SK-N-SH (cell line): ENCODE measurements around the gene DDX31. TPM values are rescaled to one million over a fixed set of nuclear protein-coding genes. Genes with fewer than 3 reads are reported as not detected.

Source experiments
- CTCF ChIA-PET: fragments of 300-600, 350-600 bp; formaldehyde crosslinking; extraction: SDS; loops from one replicate; lab custom pipeline; 2021; lab: Yijun Ruan, JAX
- POLR2A ChIA-PET: fragments of 350-600 bp; sonication (Branson Sonifier 250); formaldehyde crosslinking; extraction: SDS; loops from one replicate; lab custom pipeline; 2020; ENCODE audit warnings: antibody characterized with exemption, inconsistent platforms; lab: Yijun Ruan, JAX
- DNase-seq: peaks from one replicate; pipeline ENCODE4 v3.0.0; 2012
- H2AFZ ChIP-seq: fragments of 200-600 bp; sonication (generic); 2 replicates; pipeline ENCODE4 v1.8.1; 2016; ENCODE audit warnings: antibody characterized with exemption, mild to moderate bottlenecking, low read depth
- H3F3A ChIP-seq: fragments of 200-600 bp; sonication (generic); replicated peaks from 2 replicates; pipeline ENCODE3; 2016; ENCODE audit warnings: antibody characterized with exemption, mild to moderate bottlenecking; ENCODE audit not compliant: insufficient read depth
- H3K27ac ChIP-seq, 2 experiments: fragments of 200-500 bp in 1 of 2; fragments of 200-600 bp in 1 of 2; sonication (Bioruptor generic) in 1 of 2; sonication (generic), shearing (Covaris generic) in 1 of 2; 2 replicates each; pipeline versions ENCODE4 v1.5.1 to v1.6.1; 2014 to 2016; ENCODE audit warnings: low read depth in 2 of 2, inconsistent platforms in 1 of 2, low read length in 1 of 2, mild to moderate bottlenecking in 1 of 2, mixed read lengths in 1 of 2
- H3K27me3 ChIP-seq: fragments of 200-600 bp; sonication (generic), shearing (Covaris generic); 2 replicates; pipeline ENCODE4 v1.6.1; 2016; ENCODE audit warnings: mixed run types; ENCODE audit not compliant: insufficient read depth
- H3K36me3 ChIP-seq, 2 experiments: fragments of 200-500 bp in 1 of 2; fragments of 200-600 bp in 1 of 2; sonication (Bioruptor generic) in 1 of 2; sonication (generic) in 1 of 2; replicated peaks in 1 of 2; 2 replicates each; pipeline versions ENCODE3 to v1.5.1; 2014 to 2016; ENCODE audit warnings: low read length in 1 of 2, mild to moderate bottlenecking in 1 of 2; ENCODE audit not compliant: insufficient read depth in 2 of 2, control insufficient read depth in 1 of 2
- H3K4me1 ChIP-seq, 2 experiments: fragments of 200-500 bp in 1 of 2; fragments of 200-600 bp in 1 of 2; sonication (Bioruptor generic) in 1 of 2; sonication (generic), shearing (Covaris generic) in 1 of 2; 2 replicates each; pipeline versions ENCODE4 v1.5.1 to v1.6.1; 2014 to 2016; ENCODE audit warnings: low read depth in 1 of 2, low read length in 1 of 2, mixed run types in 1 of 2; ENCODE audit not compliant: insufficient read depth in 2 of 2, control insufficient read depth in 1 of 2
- H3K4me2 ChIP-seq: fragments of 200-600 bp; sonication (generic), shearing (Covaris generic); 2 replicates; pipeline ENCODE4 v1.6.1; 2017; ENCODE audit warnings: mixed run types
- H3K4me3 ChIP-seq, 2 experiments: fragments of 200-500 bp in 1 of 2; fragments of 200-600 bp in 1 of 2; sonication (Bioruptor generic) in 1 of 2; sonication (generic), shearing (Covaris generic) in 1 of 2; 2 replicates each; pipeline versions ENCODE4 v1.5.1 to v1.8.1; 2014 to 2016; ENCODE audit warnings: low read depth in 2 of 2, inconsistent platforms in 1 of 2, low read length in 1 of 2, mild to moderate bottlenecking in 1 of 2, mixed read lengths in 1 of 2, moderate library complexity in 1 of 2
- H3K79me2 ChIP-seq: fragments of 200-600 bp; sonication (generic); 2 replicates; pipeline ENCODE4 v1.8.1; 2017; ENCODE audit warnings: mild to moderate bottlenecking; ENCODE audit not compliant: insufficient read depth
- H3K9ac ChIP-seq: fragments of 200-600 bp; sonication (generic); 2 replicates; pipeline ENCODE4 v1.6.1; 2017; ENCODE audit warnings: mixed run types
- H3K9me2 ChIP-seq: fragments of 200-600 bp; sonication (generic); 2 replicates; pipeline ENCODE4 v1.6.1; 2017; ENCODE audit warnings: mixed run types
- H3K9me3 ChIP-seq: fragments of 200-600 bp; sonication (generic); 2 replicates; pipeline ENCODE4 v1.6.1; 2017; ENCODE audit warnings: mixed run types, mild to moderate bottlenecking, moderate library complexity
- H4K20me1 ChIP-seq: fragments of 200-600 bp; sonication (generic); 2 replicates; pipeline ENCODE4 v1.6.1; 2017; ENCODE audit warnings: mild to moderate bottlenecking, mixed run types; ENCODE audit not compliant: insufficient read depth
- ELF1 ChIP-seq: IDR thresholded peaks from 2 replicates; pipeline ENCODE4 v1.4.0; 2012
- GATA2 ChIP-seq: sonication (generic); formaldehyde crosslinking; IDR thresholded peaks from 2 replicates; pipeline ENCODE4 v1.5.0; 2020; ENCODE audit warnings: mild to moderate bottlenecking, missing genetic modification reagents
- NRF1 ChIP-seq: IDR thresholded peaks from 2 replicates; pipeline ENCODE4 v1.6.1; 2012; ENCODE audit warnings: low read depth, mild to moderate bottlenecking, low read length
- SIN3A ChIP-seq: IDR thresholded peaks from 2 replicates; pipeline ENCODE4 v1.6.1; 2012; ENCODE audit warnings: low read depth, mild to moderate bottlenecking, low read length, moderate library complexity, borderline replicate concordance
- TCF12 ChIP-seq: IDR thresholded peaks from 2 replicates; pipeline ENCODE4 v1.4.0; 2012
- WGBS: methylation state at CpG from one replicate; pipeline ENCODE4 v1.1.6; 2017; ENCODE audit warnings: low lambda C conversion rate; 5-methylcytosine and 5-hydroxymethylcytosine counted together
- polyA plus RNA-seq, 3 experiments: library from polyadenylated mRNA; depleted of rRNA; stranded (reverse); fragments of >200 nt; gene quantifications; 2 replicates each; pipeline ENCODE4 v1.2.3, GENCODE V29; 2012
- TF ChIP-seq, protein P1 (sequence below): IDR thresholded peaks from 2 replicates; pipeline ENCODE4 v1.4.0; 2012; ENCODE audit warnings: low read depth
- TF ChIP-seq, protein P2 (sequence below): IDR thresholded peaks from 2 replicates; pipeline ENCODE4 v1.4.0; 2012; ENCODE audit warnings: low read depth, borderline replicate concordance
- TF ChIP-seq, protein P3 (sequence below): fragments of 150-350 bp; IDR thresholded peaks from 2 replicates; pipeline ENCODE4 v1.6.1; 2016; ENCODE audit warnings: mild to moderate bottlenecking, low read depth, low read length
- TF ChIP-seq, protein P4 (sequence below): IDR thresholded peaks from 2 replicates; pipeline ENCODE4 v1.4.0; 2012; ENCODE audit warnings: low read depth, borderline replicate concordance

DDX31 gene
- polyA plus RNA-seq, 1 of the 3 experiments (the other 2 are of a cell fraction): 13.9 TPM

DNA sequence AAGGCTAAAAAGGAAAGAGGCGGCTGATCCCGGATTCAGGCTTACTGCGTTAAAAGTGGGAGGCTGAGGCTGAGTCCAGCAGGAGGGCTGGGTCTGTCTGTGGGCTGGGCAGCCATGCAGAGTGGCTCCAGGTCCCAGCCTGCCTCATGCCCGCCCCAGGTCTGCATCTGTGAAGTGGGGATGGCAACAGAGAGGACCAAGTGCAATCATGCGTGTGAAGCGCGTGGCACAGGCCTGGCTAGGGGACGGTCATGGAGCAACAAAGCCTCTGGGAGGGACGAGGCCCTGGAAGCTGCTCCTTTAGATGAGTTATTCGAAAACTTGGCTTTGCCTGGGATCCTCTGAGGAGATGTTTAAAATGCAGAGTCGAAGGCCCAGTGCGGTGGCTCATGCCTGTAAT is 117.7 kb downstream of the DDX31 start:
- no peaks in the 10 kb centered on the region for H3K79me2 ChIP-seq
- no peak overlapping the region for H3K4me2 ChIP-seq
- H3K9me3 ChIP-seq: no peaks in the 10 kb centered on the region
- H3F3A ChIP-seq: no peaks in the 10 kb centered on the region
- H3K4me3 ChIP-seq: no peak overlapping the region
- POLR2A ChIA-PET: no interaction called here
- DNase-seq: no peak
- no peaks in the 10 kb centered on the region; the same call in 1 of the 2 replicates for H3K27me3 ChIP-seq
- peaks cover 0 to 18% of the 10 kb centered on the region in 2 experiments; a peak in 1 of 4 replicates for H3K4me1 ChIP-seq
- no peaks in the 10 kb centered on the region for H4K20me1 ChIP-seq
- no peak overlapping the region for H3K9ac ChIP-seq
- no peaks in the 10 kb centered on the region for H3K36me3 ChIP-seq
- no peak for TF ChIP-seq NRF1
- TF ChIP-seq, protein P1, sequence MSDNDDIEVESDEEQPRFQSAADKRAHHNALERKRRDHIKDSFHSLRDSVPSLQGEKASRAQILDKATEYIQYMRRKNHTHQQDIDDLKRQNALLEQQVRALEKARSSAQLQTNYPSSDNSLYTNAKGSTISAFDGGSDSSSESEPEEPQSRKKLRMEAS: no peak
- H2AFZ ChIP-seq: no peak overlapping the region
- CTCF ChIA-PET: interaction anchor here (0.6 to 3.3 kb wide), 4 partner anchors 18 to 634 kb away, joined by 3 to 13 read pairs (median 4); no protein-coding TSS in a partner anchor
- no peaks in the 10 kb centered on the region for H3K9me2 ChIP-seq
- H3K27ac ChIP-seq: no peak overlapping the region; a peak in 1 of 4 replicates
- 76% methylated on average over 12 of the region's 12 CpGs for WGBS

DNA sequence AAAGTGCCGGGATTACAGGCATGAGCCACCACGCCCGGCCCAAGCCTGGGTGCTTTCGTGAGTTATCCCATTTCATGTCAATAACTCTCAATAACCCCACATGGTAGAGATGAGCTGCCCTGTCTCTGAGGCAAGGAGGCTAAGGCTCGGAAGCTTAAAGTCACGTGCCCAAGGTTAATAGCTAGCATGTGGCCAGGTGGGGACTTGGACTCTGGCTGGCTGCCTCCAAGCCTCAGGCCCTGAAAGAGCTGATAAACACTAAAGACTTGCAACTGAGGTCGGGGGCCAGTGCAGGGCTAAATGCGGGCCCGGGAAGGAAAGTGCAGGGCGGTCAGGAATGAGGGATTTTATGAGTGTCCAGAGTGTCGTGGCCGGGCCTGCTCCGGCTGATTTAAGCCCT is 118.2 kb downstream of the DDX31 start:
- Histone ChIP-seq H3K4me2 (no peak overlapping the region), H3K9ac (no peak overlapping the region), H3F3A (no peaks in the 10 kb centered on the region), H4K20me1 (no peaks in the 10 kb centered on the region), H3K27me3 (no peaks in the 10 kb centered on the region; the same call in 1 of the 2 replicates), H3K4me1 (peaks cover 0 to 23% of the 10 kb centered on the region in 2 experiments; a peak in 1 of 4 replicates), H2AFZ (no peak overlapping the region), H3K36me3 (no peaks in the 10 kb centered on the region), H3K79me2 (no peaks in the 10 kb centered on the region), H3K9me2 (no peaks in the 10 kb centered on the region), H3K9me3 (no peaks in the 10 kb centered on the region), H3K4me3 (no peak overlapping the region), H3K27ac (no peak overlapping the region)
- WGBS: 77% methylated on average over 13 of the region's 13 CpGs
- TF ChIP-seq ELF1 (no peak), SIN3A (no peak), GATA2 (CRISPR knock-in tag) (no peak), TCF12 (no peak)
- TF ChIP-seq, protein P2, sequence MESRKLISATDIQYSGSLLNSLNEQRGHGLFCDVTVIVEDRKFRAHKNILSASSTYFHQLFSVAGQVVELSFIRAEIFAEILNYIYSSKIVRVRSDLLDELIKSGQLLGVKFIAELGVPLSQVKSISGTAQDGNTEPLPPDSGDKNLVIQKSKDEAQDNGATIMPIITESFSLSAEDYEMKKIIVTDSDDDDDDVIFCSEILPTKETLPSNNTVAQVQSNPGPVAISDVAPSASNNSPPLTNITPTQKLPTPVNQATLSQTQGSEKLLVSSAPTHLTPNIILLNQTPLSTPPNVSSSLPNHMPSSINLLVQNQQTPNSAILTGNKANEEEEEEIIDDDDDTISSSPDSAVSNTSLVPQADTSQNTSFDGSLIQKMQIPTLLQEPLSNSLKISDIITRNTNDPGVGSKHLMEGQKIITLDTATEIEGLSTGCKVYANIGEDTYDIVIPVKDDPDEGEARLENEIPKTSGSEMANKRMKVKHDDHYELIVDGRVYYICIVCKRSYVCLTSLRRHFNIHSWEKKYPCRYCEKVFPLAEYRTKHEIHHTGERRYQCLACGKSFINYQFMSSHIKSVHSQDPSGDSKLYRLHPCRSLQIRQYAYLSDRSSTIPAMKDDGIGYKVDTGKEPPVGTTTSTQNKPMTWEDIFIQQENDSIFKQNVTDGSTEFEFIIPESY: no peak
- TF ChIP-seq, protein P1: no peak
- TF ChIP-seq, protein P3, sequence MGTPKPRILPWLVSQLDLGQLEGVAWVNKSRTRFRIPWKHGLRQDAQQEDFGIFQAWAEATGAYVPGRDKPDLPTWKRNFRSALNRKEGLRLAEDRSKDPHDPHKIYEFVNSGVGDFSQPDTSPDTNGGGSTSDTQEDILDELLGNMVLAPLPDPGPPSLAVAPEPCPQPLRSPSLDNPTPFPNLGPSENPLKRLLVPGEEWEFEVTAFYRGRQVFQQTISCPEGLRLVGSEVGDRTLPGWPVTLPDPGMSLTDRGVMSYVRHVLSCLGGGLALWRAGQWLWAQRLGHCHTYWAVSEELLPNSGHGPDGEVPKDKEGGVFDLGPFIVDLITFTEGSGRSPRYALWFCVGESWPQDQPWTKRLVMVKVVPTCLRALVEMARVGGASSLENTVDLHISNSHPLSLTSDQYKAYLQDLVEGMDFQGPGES: no peak
- TF ChIP-seq, protein P4, sequence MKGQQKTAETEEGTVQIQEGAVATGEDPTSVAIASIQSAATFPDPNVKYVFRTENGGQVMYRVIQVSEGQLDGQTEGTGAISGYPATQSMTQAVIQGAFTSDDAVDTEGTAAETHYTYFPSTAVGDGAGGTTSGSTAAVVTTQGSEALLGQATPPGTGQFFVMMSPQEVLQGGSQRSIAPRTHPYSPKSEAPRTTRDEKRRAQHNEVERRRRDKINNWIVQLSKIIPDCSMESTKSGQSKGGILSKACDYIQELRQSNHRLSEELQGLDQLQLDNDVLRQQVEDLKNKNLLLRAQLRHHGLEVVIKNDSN: no peak
- no peak for DNase-seq
- CTCF ChIA-PET: interaction anchor here (0.6 to 3.3 kb wide), 3 partner anchors 23 to 635 kb away, joined by 3 to 13 read pairs (median 4); no protein-coding TSS in a partner anchor
- POLR2A ChIA-PET: no interaction called here
